Stimulated activated CD4-positive, alpha-beta T cell treated with anti-CD3 and anti-CD28 coated beads, Interleukin-15, amount 100 ng/mL, for 1 hour (primary cell): ENCODE data around the gene CYP3A5.
"Not testable (repeated sequence)": the region's sequence is repeated elsewhere in the genome, so short reads cannot be mapped to it uniquely, and the experiment has no call there.

ENCODE experiments used
- DNase-seq, 2 donors: peaks; one replicate each; pipeline ENCODE4 v3.0.0-alpha.2; 2020; ENCODE audit warnings: low read depth in 1 of 2, low spot score in 1 of 2

Gene CYP3A5

GRCh38 chr7:99685871-99686608 is 6.2 kb upstream of the CYP3A5 start:
- DNase-seq: not testable (repeated sequence)

DNA sequence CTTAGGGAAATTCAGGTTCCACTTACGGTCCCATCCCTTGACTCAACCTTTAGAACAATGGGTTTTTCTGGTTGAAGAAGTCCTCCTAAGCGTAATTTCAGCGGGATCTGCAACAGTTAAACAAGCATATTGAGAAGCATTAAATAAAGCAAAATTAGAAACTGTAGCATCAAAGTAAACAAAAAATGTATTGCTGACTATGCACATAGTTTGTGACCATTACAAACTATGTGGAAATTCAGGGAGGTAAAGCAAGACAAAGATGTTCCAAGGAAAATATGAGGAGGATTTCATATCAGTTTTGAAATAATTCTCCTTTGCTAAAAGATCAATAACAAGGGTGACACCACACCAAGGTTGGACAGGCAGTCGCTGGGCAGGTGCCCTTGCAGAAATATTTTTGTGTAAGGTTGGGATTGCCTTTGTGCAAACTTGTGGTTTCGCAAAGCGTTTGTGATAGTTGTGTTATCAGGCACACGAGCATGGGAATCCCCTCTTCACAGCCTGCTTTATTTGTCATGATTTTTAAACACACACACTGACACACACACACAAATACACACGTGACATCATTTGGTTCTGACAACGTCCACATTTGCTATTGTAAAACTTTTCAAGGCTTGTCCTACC is 5.4 kb upstream of the CYP3A5 start:
- no peak for DNase-seq

GRCh38 chr7:99679032-99679399 is 780 bp downstream of the CYP3A5 start:
- DNase-seq: no peak

GRCh38 chr7:99677648-99678045 is 2.1 kb downstream of the CYP3A5 start:
- no peak for DNase-seq

- DNase-seq: no peak
Measured at GRCh38 chr7:99677013-99677647, 2.7 kb downstream of the CYP3A5 start.

DNA sequence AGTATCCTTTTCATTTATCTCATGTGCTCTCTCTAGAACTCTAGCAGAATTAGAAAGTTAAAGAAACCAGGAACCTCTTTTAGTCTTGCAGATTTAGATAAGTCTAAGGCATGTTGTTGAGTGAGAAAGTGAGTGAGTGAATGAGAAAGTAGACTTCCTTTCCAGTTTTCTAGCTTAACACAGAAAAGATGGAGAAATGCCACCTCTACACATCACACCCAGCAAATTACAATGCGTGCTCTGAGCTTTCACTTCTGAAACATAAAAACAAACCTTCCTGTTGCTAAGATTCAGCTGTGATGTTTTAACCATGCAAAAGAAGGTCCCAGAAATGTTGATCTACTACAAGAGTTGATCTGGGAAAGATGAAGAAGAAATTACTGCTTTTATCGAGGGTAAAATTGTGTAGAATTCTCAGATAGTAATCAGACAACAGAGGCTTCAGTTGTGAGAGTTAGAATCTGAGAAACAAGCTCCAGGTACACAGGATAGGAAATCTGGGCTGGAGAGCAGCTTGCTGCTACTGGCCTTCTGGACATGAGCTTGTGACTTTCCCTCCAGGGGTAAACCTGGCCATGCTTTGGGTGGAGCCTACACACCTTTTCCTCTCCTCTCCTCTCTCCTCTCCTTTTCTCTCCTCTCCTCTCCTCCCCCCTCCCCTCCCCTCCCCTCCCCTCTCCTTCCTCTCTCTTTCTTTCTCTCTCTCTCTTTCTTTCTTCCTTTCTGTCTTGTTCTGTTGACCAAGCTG is 4.6 kb downstream of the CYP3A5 start:
- no peak for DNase-seq

GRCh38 chr7:99672573-99672972 is 7.2 kb downstream of the CYP3A5 start:
- DNase-seq: no peak

- no peak for DNase-seq
Measured at GRCh38 chr7:99669782-99670181, 10.0 kb downstream of the CYP3A5 start.

- no peak for DNase-seq
Measured at GRCh38 chr7:99668541-99668940, 11.3 kb downstream of the CYP3A5 start.

DNA sequence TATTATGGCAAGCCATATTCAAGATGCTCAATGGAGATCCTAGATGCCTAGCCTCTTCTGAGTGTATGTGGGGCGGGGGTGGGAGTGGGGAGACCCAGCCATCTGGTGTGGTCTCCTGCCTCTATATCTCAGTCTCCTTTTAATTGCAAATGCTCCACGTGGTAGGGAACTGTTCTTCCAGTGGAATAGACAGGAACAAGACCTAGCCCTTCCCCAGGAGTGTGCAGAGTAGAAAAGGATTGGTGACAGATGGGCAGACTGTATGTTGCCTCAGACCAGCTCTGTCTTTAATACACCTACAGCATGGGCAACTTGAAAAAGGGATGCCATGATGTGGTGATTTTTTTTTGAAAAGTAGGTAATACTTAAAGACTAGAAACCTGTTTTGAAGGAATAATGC is 12.6 kb downstream of the CYP3A5 start:
- no peak for DNase-seq

DNA sequence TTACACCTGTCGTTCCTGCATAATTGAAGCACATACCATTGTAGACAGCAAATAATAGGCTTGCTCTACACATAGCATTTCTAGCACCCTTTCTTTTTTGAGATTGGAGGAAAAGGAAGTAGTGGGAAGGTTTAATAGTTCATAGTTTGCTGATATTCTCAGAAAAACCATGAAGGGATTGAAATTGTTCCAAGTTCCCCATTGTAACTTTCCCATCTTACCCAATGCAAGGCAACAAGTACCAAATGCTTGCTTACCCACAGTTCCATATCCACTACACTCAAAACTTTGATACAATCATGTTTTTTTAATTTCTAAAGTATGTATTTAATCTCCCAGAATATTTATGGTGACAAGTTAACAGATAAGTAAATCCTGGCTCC is 13.8 kb downstream of the CYP3A5 start:
- no peak for DNase-seq

DNA sequence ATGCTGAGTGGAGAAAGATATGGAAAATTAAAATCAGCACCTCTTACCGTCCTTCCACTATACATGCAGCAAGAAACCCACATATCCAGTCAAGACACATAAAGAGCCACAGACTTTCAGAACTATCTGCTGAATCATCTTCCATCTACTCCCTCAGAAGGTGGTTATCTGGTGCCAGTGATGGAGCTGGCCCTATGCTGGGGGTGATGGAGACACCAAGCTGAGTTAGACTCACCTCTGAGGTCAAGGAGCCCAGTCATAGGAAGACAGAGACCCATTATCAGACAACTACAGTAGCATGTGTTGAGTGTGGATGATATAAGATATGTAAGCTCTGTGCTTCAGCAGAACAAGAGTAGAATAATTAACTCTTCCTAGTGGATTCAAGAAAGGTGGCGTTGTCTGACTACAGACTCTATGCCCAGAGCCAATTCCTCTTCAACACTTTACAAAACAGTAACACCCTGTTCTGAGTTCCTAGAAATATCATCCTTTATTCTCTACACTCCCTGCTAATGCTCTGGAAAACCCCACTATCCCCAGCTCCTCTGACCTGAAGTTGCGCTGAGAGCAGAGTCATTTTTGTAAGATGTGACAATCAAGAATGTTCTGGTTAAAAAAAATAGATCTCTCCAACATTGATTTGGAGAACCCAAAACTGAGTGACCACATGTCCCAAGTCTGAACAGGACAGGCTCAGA is 14.3 kb downstream of the CYP3A5 start:
- no peak for DNase-seq

- not testable (repeated sequence) for DNase-seq
Measured at GRCh38 chr7:99657879-99658278, 21.9 kb downstream of the CYP3A5 start.

- DNase-seq: not testable (repeated sequence)
Measured at GRCh38 chr7:99654626-99655025, 25.2 kb downstream of the CYP3A5 start.

DNA sequence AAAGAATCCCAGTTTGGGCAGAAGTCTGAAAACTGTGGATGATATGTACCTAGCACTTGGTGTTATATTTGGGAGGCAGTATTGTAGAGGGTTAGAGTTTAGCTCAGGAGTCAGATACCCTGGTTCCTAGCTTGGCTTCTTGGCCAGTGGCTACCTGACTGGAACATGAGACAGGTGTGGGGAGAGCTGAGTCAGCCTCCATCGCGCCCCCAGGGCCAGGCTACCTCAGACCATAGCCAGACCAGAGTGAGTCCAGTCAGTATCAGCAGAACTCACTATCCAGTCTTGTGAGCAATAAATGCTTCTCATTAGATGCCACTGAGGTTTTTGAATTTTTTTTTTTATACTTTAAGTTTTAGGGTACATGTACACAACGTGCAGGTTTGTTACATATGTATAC is 26.0 kb downstream of the CYP3A5 start:
- DNase-seq: no peak

- not testable (repeated sequence) for DNase-seq
Measured at GRCh38 chr7:99653269-99653668, 26.5 kb downstream of the CYP3A5 start.

DNA sequence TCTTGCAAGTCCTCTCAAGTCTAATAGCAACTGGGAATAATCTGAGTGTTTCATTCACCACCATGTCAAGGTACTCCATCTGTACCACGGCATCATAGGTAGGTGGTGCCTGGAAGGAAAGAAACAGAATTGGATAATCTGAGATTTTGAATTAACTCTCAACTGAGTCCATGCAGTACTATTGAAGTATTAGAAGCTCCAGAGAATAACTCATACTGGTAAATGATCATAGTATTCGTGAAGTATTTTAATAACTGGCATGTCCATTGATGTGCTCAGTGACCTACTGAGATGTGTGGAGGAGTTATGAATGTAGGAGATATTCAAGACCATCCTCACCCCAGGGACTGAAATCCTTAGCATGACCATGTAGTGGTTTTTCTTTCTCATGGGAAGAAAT is 27.1 kb downstream of the CYP3A5 start:
- no peak for DNase-seq

GRCh38 chr7:99651290-99651689 is 28.5 kb downstream of the CYP3A5 start:
- no peak for DNase-seq

GRCh38 chr7:99648843-99649242 is 31.0 kb downstream of the CYP3A5 start:
- no peak for DNase-seq

DNA sequence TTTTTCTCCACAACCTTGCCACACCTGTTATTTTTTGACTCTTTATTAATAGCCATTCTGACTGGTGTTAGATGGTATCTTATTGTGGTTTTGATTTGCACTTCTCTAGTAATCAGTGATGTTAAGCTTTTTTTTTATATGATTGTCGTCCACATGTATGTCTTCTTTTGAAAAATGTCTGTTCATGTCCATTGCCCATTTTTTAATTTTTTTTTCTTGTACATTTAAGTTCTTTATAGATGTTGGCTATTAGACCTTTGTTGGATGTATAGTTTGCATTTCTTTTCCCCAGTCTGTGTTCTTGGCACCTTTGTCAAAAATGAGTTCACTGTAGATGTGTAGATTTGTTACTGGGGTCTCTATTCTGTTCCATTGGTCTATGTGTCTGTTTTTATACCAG is 34.2 kb downstream of the CYP3A5 start:
- DNase-seq: no peak

DNA sequence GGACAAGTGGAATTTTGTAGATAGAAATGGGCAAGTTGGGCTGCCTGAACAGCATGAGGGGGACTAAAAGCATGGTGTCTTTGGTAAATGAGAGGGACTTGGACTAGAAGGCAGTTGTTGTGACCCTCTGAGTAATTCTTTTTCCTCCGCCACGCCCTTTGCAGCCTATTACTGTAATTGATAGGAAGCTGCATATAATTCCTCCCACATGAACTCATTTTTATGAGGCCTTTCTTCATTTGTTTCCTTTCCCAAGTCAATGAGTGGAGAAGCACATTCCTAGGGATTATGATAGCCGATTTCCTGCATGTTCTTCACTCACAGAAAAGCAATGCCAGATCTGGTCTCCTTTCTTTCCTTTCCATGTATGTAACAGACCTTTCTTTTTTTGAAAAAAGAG is 35.4 kb downstream of the CYP3A5 start:
- no peak for DNase-seq
